GM21529 (cell line): ENCODE data around the gene EN2.

ENCODE experiments used
- ATAC-seq: cut with Tn5 transposase; IDR thresholded peaks from one replicate; pipeline ENCODE4 v1.9.1; 2021; ENCODE audit not compliant: unreplicated experiment

Gene EN2

DNA sequence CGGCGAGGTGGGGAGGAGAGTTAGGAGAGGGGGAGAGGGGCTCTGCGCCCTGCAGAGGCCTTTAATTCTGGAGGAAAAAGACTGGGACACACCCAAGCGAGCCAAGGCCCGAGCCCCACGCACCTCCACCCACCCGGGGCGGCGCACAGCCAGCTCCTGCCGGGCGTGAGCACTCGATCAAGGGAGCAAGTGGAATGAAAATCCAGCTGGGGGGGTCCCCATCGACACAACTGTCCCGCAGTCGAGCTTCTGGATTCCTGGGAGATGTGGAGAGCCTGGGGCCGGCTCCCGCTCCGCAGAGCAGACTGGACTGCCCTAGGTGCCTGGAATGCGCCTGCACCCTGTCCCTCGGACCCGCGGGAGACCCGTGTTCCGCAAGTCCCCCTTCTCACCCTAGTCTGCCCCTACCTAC lies 7.4 kb upstream of the EN2 start:
- ATAC-seq: no peak

- ATAC-seq: no peak
Observed at GRCh38 chr7:155450970-155451801, 6.7 kb upstream of the EN2 start.

DNA sequence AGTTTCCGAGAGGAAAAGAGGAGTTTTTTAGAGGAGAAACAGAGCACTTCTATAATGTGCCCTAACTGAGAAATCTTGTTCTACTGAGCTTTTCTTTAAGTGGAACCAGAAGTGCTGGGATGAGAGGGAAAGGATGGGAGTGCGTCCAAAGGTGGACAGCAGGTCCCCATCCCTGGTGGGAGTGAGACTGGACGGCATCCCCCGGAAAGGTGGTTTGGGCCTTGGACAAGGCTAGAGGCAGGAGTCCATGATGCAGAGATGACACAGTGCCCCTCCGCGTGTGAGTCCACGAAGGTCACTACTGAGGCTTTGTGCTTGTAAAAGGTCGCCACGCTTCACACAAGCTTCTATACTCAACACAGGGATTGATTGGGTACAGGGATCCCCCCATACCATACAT lies 6.1 kb upstream of the EN2 start:
- no peak for ATAC-seq

GRCh38 chr7:155452505-155453295 lies 5.2 kb upstream of the EN2 start:
- ATAC-seq: no peak

DNA sequence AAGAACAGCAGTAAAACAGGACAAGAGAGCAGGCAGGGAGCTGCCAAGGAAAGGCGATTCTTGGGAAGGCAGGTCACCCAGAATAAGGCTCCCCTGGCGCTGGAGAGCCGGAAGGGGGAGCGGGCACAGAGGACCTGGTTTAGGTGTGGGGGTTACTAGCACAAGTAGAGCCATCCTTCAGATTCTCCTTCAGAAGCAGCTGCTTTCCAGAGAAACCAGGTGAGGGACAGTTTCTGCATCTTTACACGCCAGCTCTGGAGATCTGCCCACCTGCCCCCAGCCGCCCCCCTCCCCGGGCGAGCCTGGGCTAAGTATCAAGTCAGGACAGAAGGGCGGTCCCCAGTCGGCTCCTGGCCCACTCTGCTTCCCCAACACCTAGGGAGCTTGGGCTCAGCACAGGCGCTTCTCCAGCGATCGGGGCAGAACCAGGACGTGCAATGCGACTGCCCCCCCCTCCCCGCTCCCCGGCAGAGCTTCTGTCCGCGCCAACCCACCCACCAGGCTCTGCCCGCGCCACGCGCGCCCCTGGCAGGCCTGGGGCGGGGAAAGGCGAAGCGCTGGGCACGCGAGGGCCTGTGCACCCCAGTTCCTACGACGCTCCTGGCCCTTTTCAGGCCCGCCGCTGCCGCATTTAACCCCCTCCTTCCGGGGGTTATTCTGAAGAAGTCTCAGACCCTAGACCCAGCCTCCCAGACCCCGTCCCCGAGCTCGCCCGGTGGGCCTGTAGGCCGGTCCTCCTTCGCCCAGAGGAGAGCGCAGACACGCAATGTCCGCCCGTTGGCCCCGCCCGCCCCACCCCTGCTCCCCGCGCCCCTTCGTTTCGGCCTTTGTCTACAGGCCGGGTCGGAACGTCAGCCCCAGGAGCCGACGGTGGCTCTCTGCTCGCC lies 4.4 kb upstream of the EN2 start:
- no peak for ATAC-seq

- ATAC-seq: no peak
Observed at GRCh38 chr7:155454183-155455112, 3.5 kb upstream of the EN2 start.

DNA sequence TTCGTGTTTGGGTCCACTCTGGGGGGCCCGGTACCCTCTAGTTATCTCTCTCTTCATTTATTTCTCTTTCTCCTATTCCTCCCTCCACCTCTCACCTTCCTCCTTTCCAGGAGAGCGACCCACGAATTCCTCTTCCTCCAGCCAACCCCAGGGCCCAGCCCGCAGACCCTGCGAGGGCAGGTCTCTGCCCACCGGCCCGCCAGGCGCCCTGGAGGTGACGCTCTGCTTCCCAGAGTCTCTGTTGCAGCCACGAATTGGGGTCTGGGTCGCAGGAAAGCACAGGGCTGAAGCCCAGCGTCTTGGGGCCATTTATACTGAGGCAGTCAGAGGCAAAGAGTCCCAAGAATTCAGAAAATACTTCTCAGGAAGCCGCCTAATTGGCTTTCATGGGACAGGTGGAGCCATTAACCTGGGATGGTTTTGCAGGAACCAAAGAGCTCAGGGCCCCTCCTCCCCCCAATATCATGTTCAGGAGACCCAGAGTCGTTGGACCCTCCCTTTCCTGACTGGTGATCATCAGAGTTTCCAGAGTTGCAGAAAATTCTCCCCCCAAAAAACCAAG lies 2.7 kb upstream of the EN2 start:
- no peak for ATAC-seq

- no peak for ATAC-seq
Observed at GRCh38 chr7:155455776-155456737, 1.9 kb upstream of the EN2 start.

DNA sequence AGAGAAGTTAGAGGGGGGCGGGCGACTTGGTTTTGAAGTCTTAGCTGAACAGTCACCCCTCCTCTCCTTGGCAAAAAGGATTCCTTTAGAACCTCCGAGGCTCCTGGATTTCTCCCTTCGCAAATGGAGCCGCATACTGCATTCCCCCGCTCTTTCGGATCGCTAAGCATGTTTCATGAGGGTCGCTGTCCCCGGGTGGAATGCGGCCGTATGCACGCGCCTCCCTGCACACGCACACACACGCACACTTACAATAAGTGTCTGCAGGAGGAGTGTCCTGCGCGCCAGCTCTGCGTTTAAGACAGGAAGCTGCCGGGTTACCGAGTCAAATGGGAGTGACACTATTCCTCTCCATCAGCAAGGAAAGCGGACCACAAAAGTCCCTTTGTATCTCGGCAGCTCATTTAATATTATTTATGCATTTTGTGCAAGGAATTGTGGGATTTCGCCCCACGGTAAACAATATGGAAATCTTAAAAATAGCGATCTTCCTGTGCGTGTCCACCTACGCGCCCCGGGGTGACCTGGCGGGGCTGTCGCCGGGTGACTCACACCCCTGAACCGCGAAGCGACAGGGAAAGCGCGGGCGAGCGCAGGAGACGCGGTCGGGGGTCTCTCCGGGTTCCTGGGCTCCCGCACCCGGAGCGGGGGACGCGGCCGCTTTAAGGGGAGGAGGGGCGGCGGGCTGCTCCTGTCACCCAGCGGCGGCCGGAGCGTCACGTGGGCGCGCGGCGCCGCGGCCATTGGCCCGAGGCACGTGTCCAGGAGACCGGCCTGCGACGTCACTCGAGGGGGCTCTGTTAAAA lies 988 bp upstream of the EN2 start:
- no peak for ATAC-seq

DNA sequence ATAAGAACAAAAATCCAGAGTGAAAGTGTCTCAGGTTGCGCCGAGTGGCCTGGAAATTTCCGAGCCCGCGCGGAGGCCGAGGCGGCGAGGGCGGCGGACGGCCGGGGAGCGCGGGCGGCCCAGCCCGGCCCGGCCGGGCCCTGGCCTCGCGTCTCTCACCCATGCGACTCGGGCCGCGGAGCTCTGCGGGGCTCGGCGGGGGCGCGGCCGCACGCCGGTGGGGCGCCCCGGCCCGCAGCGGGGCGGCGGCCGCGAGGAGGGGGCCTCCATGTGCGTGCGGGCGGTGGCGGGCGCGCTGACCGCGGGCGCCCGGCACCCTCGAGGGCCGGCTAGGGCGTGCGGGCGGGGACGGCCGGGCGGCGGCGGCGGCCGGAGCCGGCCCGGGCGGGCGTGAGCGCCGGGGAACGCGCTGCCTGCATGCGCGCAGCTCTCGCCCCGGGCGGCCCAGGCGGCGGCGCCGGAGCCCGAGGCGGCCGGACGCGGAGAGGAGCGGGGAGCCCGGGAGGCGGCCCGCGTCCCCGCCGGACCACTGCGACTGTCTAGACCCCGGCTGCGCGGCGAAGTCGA lies 302 bp upstream of the EN2 start:
- no peak for ATAC-seq

DNA sequence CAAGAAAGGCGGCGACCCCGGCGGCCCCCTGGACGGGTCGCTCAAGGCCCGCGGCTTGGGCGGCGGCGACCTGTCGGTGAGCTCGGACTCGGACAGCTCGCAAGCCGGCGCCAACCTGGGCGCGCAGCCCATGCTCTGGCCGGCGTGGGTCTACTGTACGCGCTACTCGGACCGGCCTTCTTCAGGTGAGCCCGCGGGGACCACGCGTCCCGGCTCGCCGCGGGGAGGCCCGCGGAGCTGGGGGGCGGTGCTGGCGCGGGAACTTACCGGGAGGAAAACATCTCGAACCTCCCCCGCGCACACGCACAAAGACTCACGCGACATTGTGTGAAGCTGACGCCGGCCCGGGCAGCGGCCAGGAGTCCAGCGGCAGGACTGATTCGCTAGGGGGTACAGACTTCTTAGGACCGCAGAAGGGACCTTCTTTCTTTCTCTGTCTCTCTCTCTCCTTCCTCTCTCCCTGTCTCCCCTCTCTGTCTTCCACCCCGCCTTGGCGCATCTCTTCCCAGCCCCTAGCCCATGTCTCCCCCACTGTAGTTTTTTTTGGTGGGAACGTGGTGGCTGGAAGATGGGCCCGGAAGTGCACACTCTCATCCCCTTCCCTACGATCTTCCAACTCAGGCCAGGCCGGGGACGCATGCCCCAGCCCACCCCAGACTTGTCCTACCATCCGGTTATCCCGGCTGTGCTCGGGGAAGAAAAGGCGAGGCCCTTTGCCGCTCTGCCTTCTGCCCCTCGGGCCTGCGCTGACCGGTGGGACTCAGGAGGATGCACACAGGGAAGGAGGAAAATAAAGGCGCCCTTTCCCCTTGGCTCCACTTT lies 1.2 kb downstream of the EN2 start:
- no peak for ATAC-seq

DNA sequence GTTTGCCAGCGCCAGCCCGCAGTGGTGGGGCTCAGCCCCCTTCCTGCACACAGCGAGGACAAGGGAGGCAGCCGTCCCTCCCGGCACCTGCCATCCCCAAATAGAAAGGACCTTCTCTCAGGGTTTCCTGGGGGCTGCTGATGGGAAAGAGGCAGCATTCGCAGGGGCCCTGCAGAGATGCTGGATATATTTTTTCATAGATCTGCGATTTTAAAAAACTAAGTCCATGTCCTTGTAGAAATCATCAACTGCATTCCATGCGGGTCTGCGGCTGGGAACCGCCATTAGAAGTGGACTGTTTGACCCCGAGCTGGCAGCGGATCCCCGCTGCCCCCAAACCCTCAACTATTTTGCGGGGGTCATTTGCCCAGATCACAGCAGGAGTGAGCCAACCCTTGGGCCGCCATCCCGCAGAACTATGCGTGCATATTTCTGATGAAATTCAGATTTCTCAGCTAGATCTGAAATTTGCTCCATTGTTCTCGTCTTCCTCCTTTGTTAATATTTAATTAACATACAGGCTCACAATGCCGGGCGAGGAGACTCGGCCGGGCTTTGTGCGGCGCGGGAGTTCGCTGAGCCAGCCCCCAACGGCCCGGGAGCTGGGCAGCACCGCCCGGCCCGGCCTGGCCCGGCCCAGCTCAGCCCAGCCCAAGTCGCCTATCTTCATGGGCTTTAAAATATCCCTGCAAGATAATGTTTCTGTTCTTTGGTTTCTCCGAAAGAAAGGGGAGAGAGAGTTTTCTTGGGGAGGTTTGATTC lies 2.0 kb downstream of the EN2 start:
- ATAC-seq: no peak

- no peak for ATAC-seq
Observed at GRCh38 chr7:155460926-155461613, 3.1 kb downstream of the EN2 start.

- ATAC-seq: no peak
Observed at GRCh38 chr7:155461631-155462030, 3.7 kb downstream of the EN2 start.

DNA sequence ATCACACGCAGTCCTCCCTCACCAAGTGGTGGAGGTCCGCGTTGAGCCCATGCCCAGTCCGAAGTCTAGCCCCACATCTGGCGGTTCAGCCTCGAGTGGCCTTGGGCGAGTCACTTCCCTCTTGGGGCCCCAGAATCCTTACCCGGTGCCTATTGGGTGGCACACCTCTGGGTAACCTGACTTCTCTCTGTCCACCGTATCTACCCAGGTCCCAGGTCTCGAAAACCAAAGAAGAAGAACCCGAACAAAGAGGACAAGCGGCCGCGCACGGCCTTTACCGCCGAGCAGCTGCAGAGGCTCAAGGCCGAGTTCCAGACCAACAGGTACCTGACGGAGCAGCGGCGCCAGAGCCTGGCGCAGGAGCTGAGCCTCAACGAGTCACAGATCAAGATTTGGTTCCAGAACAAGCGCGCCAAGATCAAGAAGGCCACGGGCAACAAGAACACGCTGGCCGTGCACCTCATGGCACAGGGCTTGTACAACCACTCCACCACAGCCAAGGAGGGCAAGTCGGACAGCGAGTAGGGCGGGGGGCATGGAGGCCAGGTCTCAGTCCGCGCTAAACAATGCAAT lies 4.3 kb downstream of the EN2 start:
- no peak for ATAC-seq
